HepG2 (cell line): ENCODE results near the gene SLIT3. TPM values are rescaled to one million over a fixed set of nuclear protein-coding genes. Genes with fewer than 3 reads are reported as not detected.

ENCODE experiments used
- ATAC-seq: fragments of 200-7000 bp; cut with Tn5 transposase; 3 replicates; pipeline ENCODE4 v1.9.1; 2020; ENCODE audit warnings: mild to moderate bottlenecking, moderate library complexity
- BruUV-seq: library from RNA; stranded (reverse); fragments of 400-500 nt; replicated peaks from 2 replicates; lab custom pipeline; 2021; lab: Mats Ljungman, UMichigan
- CTCF ChIA-PET: fragments of 300-600 bp; formaldehyde crosslinking; extraction: SDS; loops from one replicate; lab custom pipeline; 2021; ENCODE audit warnings: low total read pairs, inconsistent platforms, low intra/inter-chr PET ratio; lab: Yijun Ruan, JAX
- POLR2A ChIA-PET: fragments of 350-600 bp; sonication (Branson Sonifier 250); formaldehyde crosslinking; loops from one replicate; lab custom pipeline; 2020; ENCODE audit warnings: antibody characterized with exemption, inconsistent platforms; lab: Yijun Ruan, JAX
- DNase-seq: peaks from one replicate; pipeline ENCODE4 v3.0.0-alpha.2; 2015; ENCODE audit warnings: low spot score
- FAIRE-seq: peaks from 3 replicates; lab custom pipeline; 2011; peaks lifted over from hg19 to GRCh38; lab: Jason Lieb, UNC
- H2AFZ ChIP-seq: one replicate; pipeline ENCODE4 v1.6.1; 2011; ENCODE audit warnings: low read length, inconsistent platforms
- H3K27ac ChIP-seq: fragments of 300-600 bp; 3 replicates; pipeline ENCODE4 v1.8.0; 2011; ENCODE audit warnings: mixed run types, mild to moderate bottlenecking, mixed read lengths, low read length, inconsistent platforms; ENCODE audit not compliant: insufficient read depth; ENCODE audit errors: extremely low read length
- H3K27me3 ChIP-seq, 2 experiments: fragments of 200-600 bp in 1 of 2; 2 replicates in 1 of 2; 3 replicates in 1 of 2; pipeline versions ENCODE4 v1.6.0 to v1.8.0; 2011; ENCODE audit warnings: low read length in 2 of 2, mild to moderate bottlenecking in 2 of 2, moderate library complexity in 2 of 2, inconsistent platforms in 1 of 2; ENCODE audit not compliant: insufficient read depth in 2 of 2, control insufficient read depth in 1 of 2
- H3K36me3 ChIP-seq, 2 experiments: fragments of 200-600 bp in 1 of 2; replicated peaks in 1 of 2; 2 replicates in 1 of 2; 3 replicates in 1 of 2; pipeline versions ENCODE4 v1.5.1 to v1.8.0; 2011; ENCODE audit warnings: low read length in 2 of 2, inconsistent platforms in 1 of 2; ENCODE audit not compliant: insufficient read depth in 2 of 2, control insufficient read depth in 1 of 2
- H3K4me1 ChIP-seq: 2 replicates; pipeline ENCODE4 v1.5.1; 2012; ENCODE audit warnings: low read length, inconsistent platforms; ENCODE audit not compliant: insufficient read depth
- H3K4me2 ChIP-seq: 2 replicates; pipeline ENCODE4 v1.6.0; 2011; ENCODE audit warnings: low read depth, low read length, inconsistent platforms
- H3K4me3 ChIP-seq, 3 experiments: fragments of 200-600 bp in 1 of 3; sonication (generic), shearing (Covaris generic) in 1 of 3; replicated peaks in 1 of 3; 2 replicates each; pipeline ENCODE4 v1.5.1; 2011 to 2016; ENCODE audit warnings: low read length in 3 of 3, inconsistent platforms in 2 of 3, low read depth in 2 of 3, mild to moderate bottlenecking in 2 of 3, control low read depth in 1 of 3, mixed read lengths in 1 of 3; ENCODE audit not compliant: insufficient read depth in 1 of 3
- H3K79me2 ChIP-seq: one replicate; pipeline ENCODE4 v1.6.1; 2011; ENCODE audit warnings: low read length, inconsistent platforms; ENCODE audit not compliant: insufficient read depth
- H3K9ac ChIP-seq: 2 replicates; pipeline ENCODE4 v1.6.0; 2011; ENCODE audit warnings: mild to moderate bottlenecking, low read depth, low read length, inconsistent platforms; ENCODE audit not compliant: insufficient read depth
- H3K9me3 ChIP-seq: 2 replicates; pipeline ENCODE4 v1.5.1; 2012; ENCODE audit warnings: mild to moderate bottlenecking, low read length
- H4K20me1 ChIP-seq: 2 replicates; pipeline ENCODE4 v1.6.0; 2011; ENCODE audit warnings: inconsistent platforms, mild to moderate bottlenecking, low read length, moderate library complexity; ENCODE audit not compliant: insufficient read depth
- PCBP1 ChIP-seq: fragments of 200-400 bp; formaldehyde crosslinking; IDR thresholded peaks from 2 replicates; pipeline ENCODE4 v1.6.1; 2017; ENCODE audit warnings: mild to moderate bottlenecking, low read depth, low read length, borderline replicate concordance
- RELA ChIP-seq: sonication (generic); formaldehyde crosslinking; IDR thresholded peaks from 2 replicates; pipeline ENCODE4 v1.4.0; 2020; ENCODE audit warnings: missing genetic modification reagents
- SKI ChIP-seq: fragments of 450-650 bp; IDR thresholded peaks from one replicate; pipeline ENCODE4 v1.6.1; 2018; ENCODE audit warnings: mild to moderate bottlenecking; ENCODE audit not compliant: partially characterized antibody
- SRSF9 ChIP-seq: fragments of 200-400 bp; formaldehyde crosslinking; IDR thresholded peaks from 2 replicates; pipeline ENCODE4 v1.6.1; 2018; ENCODE audit warnings: borderline replicate concordance, mild to moderate bottlenecking, low read depth, low read length; ENCODE audit not compliant: insufficient read depth, poor library complexity, severe bottlenecking
- ZNF138 ChIP-seq: sonication (generic); formaldehyde crosslinking; IDR thresholded peaks from 2 replicates; pipeline ENCODE4 v1.5.0; 2020; ENCODE audit warnings: mild to moderate bottlenecking, low read depth, missing genetic modification reagents
- ZNF264 ChIP-seq: sonication (generic); formaldehyde crosslinking; IDR thresholded peaks from 2 replicates; pipeline ENCODE4 v1.4.0; 2020; ENCODE audit warnings: missing genetic modification reagents
- ZNF446 ChIP-seq: sonication (generic); formaldehyde crosslinking; IDR thresholded peaks from 2 replicates; pipeline ENCODE4 v1.5.0; 2020; ENCODE audit warnings: mild to moderate bottlenecking, missing genetic modification reagents
- ZNF552 ChIP-seq: sonication (generic); formaldehyde crosslinking; IDR thresholded peaks from 2 replicates; pipeline ENCODE4 v1.9.0; 2022; ENCODE audit warnings: missing genetic modification reagents, mild to moderate bottlenecking, borderline replicate concordance
- ZNF782 ChIP-seq: sonication (generic); formaldehyde crosslinking; IDR thresholded peaks from 2 replicates; pipeline ENCODE4 v1.4.0; 2020; ENCODE audit warnings: missing genetic modification reagents, mild to moderate bottlenecking, borderline replicate concordance
- WGBS: methylation state at CpG from one replicate; pipeline ENCODE4 v1.1.6; 2017; ENCODE audit warnings: low lambda C conversion rate; 5-methylcytosine and 5-hydroxymethylcytosine counted together
- in situ Hi-C: cut with HindIII; loops from 2 replicates; pipeline ENCODE4 v1.10.0; 2017; ENCODE audit warnings: low pct_unique_long_range_greater_than_20kb; ENCODE audit not compliant: extremely low pct_ligation_motif_present
- intact Hi-C: fragments of 100-400 bp; cut with micrococcal nuclease; formaldehyde crosslinking; loops from one replicate; pipeline ENCODE4 v1.10.0; 2022; ENCODE audit not compliant: unreplicated experiment
- polyA plus RNA-seq, 8 experiments: library from polyadenylated mRNA; depleted of rRNA in 3 of 8; stranded (reverse) in 7 of 8; unstranded in 1 of 8; fragments of >200 nt; fragmentation: Illumina TruSeq in 4 of 8; extraction: Trizol in 4 of 8; gene quantifications; 2 replicates each; pipeline versions ENCODE4 v1.2.1 to v1.2.3, GENCODE V29; 2011 to 2016; ENCODE audit warnings: low read depth in 4 of 8, missing spikeins in 1 of 8, mixed read lengths in 1 of 8; ENCODE audit not compliant: insufficient read depth in 1 of 8
- total RNA-seq, 5 experiments: library from RNA; depleted of rRNA; stranded (reverse); fragments of >200 nt; fragmentation: Illumina TruSeq; extraction: Trizol; gene quantifications; 2 replicates each; pipeline ENCODE4 v1.2.3, GENCODE V29; 2016; ENCODE audit warnings: low read depth in 1 of 5
- TF ChIP-seq, protein P1 (sequence below): sonication (generic); formaldehyde crosslinking; IDR thresholded peaks from 2 replicates; pipeline ENCODE4 v1.5.0; 2020; ENCODE audit warnings: mild to moderate bottlenecking, missing genetic modification reagents, borderline replicate concordance
- TF ChIP-seq, protein P2 (sequence below): IDR thresholded peaks from 2 replicates; pipeline ENCODE4 v1.6.1; 2018; ENCODE audit warnings: missing genetic modification reagents

SLIT3 gene
- total and polyA plus RNA-seq, 2 of the 13 experiments (the other 11 are each of a cell fraction or from before 2014, with no cell fraction given): not detected

DNA sequence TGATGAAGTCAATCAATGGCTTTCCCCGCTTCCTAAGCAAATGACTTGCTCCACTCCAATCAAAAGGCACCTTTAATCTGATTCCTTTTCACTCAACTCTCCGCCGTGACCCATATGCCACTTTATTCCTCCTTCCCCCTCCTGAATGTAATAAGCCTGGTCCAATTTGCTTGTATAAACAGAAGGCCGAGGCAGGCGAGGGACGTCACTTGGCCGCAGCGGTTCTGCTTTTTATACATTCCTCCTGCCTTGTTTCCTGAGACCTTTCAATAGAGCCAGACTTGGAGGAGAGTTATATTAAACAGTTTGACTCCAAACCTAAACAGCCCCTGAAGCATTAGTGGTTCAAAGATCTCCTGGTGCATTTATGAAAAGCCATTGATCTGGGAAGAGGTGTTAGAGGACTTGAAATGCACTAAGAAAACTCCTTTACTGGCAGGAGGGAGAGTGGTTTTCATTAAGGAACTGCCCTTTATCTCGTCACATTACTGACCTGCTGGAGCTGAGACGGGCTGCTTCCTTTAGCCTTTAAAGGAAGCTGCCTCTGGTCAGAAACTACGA is 273.4 kb downstream of the SLIT3 start:
- in situ Hi-C loops: no loop called here
- TF ChIP-seq ZNF782 (CRISPR knock-in tag) (no peak), ZNF552 (CRISPR knock-in tag) (no peak), SRSF9 (no peak), ZNF446 (CRISPR knock-in tag) (no peak), PCBP1 (no peak), ZNF264 (no peak), SKI (no peak), RELA (CRISPR knock-in tag) (no peak), ZNF138 (CRISPR knock-in tag) (no peak)
- TF ChIP-seq, protein P1, sequence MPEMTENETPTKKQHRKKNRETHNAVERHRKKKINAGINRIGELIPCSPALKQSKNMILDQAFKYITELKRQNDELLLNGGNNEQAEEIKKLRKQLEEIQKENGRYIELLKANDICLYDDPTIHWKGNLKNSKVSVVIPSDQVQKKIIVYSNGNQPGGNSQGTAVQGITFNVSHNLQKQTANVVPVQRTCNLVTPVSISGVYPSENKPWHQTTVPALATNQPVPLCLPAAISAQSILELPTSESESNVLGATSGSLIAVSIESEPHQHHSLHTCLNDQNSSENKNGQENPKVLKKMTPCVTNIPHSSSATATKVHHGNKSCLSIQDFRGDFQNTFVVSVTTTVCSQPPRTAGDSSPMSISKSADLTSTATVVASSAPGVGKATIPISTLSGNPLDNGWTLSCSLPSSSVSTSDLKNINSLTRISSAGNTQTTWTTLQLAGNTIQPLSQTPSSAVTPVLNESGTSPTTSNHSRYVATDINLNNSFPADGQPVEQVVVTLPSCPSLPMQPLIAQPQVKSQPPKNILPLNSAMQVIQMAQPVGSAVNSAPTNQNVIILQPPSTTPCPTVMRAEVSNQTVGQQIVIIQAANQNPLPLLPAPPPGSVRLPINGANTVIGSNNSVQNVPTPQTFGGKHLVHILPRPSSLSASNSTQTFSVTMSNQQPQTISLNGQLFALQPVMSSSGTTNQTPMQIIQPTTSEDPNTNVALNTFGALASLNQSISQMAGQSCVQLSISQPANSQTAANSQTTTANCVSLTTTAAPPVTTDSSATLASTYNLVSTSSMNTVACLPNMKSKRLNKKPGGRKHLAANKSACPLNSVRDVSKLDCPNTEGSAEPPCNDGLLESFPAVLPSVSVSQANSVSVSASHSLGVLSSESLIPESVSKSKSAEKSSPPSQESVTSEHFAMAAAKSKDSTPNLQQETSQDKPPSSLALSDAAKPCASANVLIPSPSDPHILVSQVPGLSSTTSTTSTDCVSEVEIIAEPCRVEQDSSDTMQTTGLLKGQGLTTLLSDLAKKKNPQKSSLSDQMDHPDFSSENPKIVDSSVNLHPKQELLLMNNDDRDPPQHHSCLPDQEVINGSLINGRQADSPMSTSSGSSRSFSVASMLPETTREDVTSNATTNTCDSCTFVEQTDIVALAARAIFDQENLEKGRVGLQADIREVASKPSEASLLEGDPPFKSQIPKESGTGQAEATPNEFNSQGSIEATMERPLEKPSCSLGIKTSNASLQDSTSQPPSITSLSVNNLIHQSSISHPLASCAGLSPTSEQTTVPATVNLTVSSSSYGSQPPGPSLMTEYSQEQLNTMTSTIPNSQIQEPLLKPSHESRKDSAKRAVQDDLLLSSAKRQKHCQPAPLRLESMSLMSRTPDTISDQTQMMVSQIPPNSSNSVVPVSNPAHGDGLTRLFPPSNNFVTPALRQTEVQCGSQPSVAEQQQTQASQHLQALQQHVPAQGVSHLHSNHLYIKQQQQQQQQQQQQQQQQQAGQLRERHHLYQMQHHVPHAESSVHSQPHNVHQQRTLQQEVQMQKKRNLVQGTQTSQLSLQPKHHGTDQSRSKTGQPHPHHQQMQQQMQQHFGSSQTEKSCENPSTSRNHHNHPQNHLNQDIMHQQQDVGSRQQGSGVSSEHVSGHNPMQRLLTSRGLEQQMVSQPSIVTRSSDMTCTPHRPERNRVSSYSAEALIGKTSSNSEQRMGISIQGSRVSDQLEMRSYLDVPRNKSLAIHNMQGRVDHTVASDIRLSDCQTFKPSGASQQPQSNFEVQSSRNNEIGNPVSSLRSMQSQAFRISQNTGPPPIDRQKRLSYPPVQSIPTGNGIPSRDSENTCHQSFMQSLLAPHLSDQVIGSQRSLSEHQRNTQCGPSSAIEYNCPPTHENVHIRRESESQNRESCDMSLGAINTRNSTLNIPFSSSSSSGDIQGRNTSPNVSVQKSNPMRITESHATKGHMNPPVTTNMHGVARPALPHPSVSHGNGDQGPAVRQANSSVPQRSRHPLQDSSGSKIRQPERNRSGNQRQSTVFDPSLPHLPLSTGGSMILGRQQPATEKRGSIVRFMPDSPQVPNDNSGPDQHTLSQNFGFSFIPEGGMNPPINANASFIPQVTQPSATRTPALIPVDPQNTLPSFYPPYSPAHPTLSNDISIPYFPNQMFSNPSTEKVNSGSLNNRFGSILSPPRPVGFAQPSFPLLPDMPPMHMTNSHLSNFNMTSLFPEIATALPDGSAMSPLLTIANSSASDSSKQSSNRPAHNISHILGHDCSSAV (CRISPR knock-in tag): no peak
- TF ChIP-seq, protein P2, sequence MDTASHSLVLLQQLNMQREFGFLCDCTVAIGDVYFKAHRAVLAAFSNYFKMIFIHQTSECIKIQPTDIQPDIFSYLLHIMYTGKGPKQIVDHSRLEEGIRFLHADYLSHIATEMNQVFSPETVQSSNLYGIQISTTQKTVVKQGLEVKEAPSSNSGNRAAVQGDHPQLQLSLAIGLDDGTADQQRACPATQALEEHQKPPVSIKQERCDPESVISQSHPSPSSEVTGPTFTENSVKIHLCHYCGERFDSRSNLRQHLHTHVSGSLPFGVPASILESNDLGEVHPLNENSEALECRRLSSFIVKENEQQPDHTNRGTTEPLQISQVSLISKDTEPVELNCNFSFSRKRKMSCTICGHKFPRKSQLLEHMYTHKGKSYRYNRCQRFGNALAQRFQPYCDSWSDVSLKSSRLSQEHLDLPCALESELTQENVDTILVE: no peak
- Histone ChIP-seq H3K27ac (no peak overlapping the region), H3K9ac (no peak overlapping the region), H3K4me3 (no peak overlapping the region), H3K9me3 (no peaks in the 10 kb centered on the region), H3K4me2 (no peak overlapping the region), H3K27me3 (peaks cover 0 to 11% of the 10 kb centered on the region in 2 experiments; a peak in 1 of 5 replicates), H3K79me2 (no peaks in the 10 kb centered on the region), H4K20me1 (no peaks in the 10 kb centered on the region), H2AFZ (no peak overlapping the region), H3K36me3 (no peaks in the 10 kb centered on the region), H3K4me1 (no peaks in the 10 kb centered on the region)
- ATAC-seq (no peak), DNase-seq (no peak), FAIRE-seq (no peak)
- ChIA-PET CTCF (no interaction called here), POLR2A (no interaction called here)
- intact Hi-C loops: no loop called here
- WGBS: 17% methylated on average over 11 of the region's 11 CpGs
- BruUV-seq: no TSS peak
